Measurements from ENCODE around the gene PDSS2.

The PDSS2 gene

GRCh38 chr6:107246972-107247615, 212.3 kb downstream of the PDSS2 start:
- no peaks in the 10 kb centered on the region for H3K36me3 ChIP-seq (ENCODE audit: insufficient read depth)
- H3K27me3 ChIP-seq (ENCODE audit: insufficient read depth, low read depth), result no peaks in the 10 kb centered on the region
- peaks cover 8% of the 10 kb centered on the region for H3K4me1 ChIP-seq (ENCODE audit: low read depth, poor library complexity, severe bottlenecking)
- no peak overlapping the region for H3K4me3 ChIP-seq (IDR thresholded peaks at IDR 0.05; ENCODE audit: insufficient read depth, low read depth, low read length)
- no peak overlapping the region for H3K27ac ChIP-seq
- H3K79me2 ChIP-seq (ENCODE audit: insufficient read depth, low read depth), result no peaks in the 10 kb centered on the region
- no peak overlapping the region for H3K9ac ChIP-seq
- no peak for TF ChIP-seq CTCF (conservative IDR thresholded peaks at IDR 0.05; ENCODE audit: low read depth, low read length)
- H4K20me1 ChIP-seq (ENCODE audit: insufficient read depth), result no peaks in the 10 kb centered on the region
- H2AFZ ChIP-seq (ENCODE audit: low read depth), result no peak overlapping the region
- no peak overlapping the region for H3K4me2 ChIP-seq

GRCh38 chr6:107246249-107246971, 213.0 kb downstream of the PDSS2 start:
- TF ChIP-seq CTCF (conservative IDR thresholded peaks at IDR 0.05; ENCODE audit: low read depth, low read length), result no peak
- H3K27ac ChIP-seq, result no peak overlapping the region
- peaks cover 8% of the 10 kb centered on the region for H3K4me1 ChIP-seq (ENCODE audit: low read depth, poor library complexity, severe bottlenecking)
- H3K9ac ChIP-seq, result no peak overlapping the region
- H3K4me2 ChIP-seq, result no peak overlapping the region
- H4K20me1 ChIP-seq (ENCODE audit: insufficient read depth), result no peaks in the 10 kb centered on the region
- no peaks in the 10 kb centered on the region for H3K36me3 ChIP-seq (ENCODE audit: insufficient read depth)
- H3K4me3 ChIP-seq (IDR thresholded peaks at IDR 0.05; ENCODE audit: insufficient read depth, low read depth, low read length), result no peak overlapping the region
- no peaks in the 10 kb centered on the region for H3K27me3 ChIP-seq (ENCODE audit: insufficient read depth, low read depth)
- no peak overlapping the region for H2AFZ ChIP-seq (ENCODE audit: low read depth)
- no peaks in the 10 kb centered on the region for H3K79me2 ChIP-seq (ENCODE audit: insufficient read depth, low read depth)

GRCh38 chr6:107244742-107245480, 214.5 kb downstream of the PDSS2 start:
- Histone ChIP-seq H3K4me3 (IDR thresholded peaks at IDR 0.05; ENCODE audit: insufficient read depth, low read depth, low read length) (no peak overlapping the region), H4K20me1 (ENCODE audit: insufficient read depth) (no peaks in the 10 kb centered on the region), H3K36me3 (ENCODE audit: insufficient read depth) (no peaks in the 10 kb centered on the region), H3K27ac (no peak overlapping the region), H3K4me2 (no peak overlapping the region), H3K9ac (no peak overlapping the region), H3K4me1 (ENCODE audit: low read depth, poor library complexity, severe bottlenecking) (peaks cover 8% of the 10 kb centered on the region), H3K79me2 (ENCODE audit: insufficient read depth, low read depth) (no peaks in the 10 kb centered on the region), H2AFZ (ENCODE audit: low read depth) (no peak overlapping the region), H3K27me3 (ENCODE audit: insufficient read depth, low read depth) (no peaks in the 10 kb centered on the region)
- TF ChIP-seq CTCF (conservative IDR thresholded peaks at IDR 0.05; ENCODE audit: low read depth, low read length), result no peak

GRCh38 chr6:107244082-107244741, 215.2 kb downstream of the PDSS2 start:
- Histone ChIP-seq H3K27me3 (ENCODE audit: insufficient read depth, low read depth) (no peaks in the 10 kb centered on the region), H3K36me3 (ENCODE audit: insufficient read depth) (no peaks in the 10 kb centered on the region), H3K4me2 (no peak overlapping the region), H3K79me2 (ENCODE audit: insufficient read depth, low read depth) (no peaks in the 10 kb centered on the region), H3K9ac (no peak overlapping the region), H4K20me1 (ENCODE audit: insufficient read depth) (no peaks in the 10 kb centered on the region), H3K4me3 (IDR thresholded peaks at IDR 0.05; ENCODE audit: insufficient read depth, low read depth, low read length) (no peak overlapping the region), H2AFZ (ENCODE audit: low read depth) (no peak overlapping the region), H3K27ac (no peak overlapping the region), H3K4me1 (ENCODE audit: low read depth, poor library complexity, severe bottlenecking) (peaks cover 8% of the 10 kb centered on the region)
- TF ChIP-seq CTCF (conservative IDR thresholded peaks at IDR 0.05; ENCODE audit: low read depth, low read length), result no peak
